ENCODE measurements around the gene LRMDA.

DNA sequence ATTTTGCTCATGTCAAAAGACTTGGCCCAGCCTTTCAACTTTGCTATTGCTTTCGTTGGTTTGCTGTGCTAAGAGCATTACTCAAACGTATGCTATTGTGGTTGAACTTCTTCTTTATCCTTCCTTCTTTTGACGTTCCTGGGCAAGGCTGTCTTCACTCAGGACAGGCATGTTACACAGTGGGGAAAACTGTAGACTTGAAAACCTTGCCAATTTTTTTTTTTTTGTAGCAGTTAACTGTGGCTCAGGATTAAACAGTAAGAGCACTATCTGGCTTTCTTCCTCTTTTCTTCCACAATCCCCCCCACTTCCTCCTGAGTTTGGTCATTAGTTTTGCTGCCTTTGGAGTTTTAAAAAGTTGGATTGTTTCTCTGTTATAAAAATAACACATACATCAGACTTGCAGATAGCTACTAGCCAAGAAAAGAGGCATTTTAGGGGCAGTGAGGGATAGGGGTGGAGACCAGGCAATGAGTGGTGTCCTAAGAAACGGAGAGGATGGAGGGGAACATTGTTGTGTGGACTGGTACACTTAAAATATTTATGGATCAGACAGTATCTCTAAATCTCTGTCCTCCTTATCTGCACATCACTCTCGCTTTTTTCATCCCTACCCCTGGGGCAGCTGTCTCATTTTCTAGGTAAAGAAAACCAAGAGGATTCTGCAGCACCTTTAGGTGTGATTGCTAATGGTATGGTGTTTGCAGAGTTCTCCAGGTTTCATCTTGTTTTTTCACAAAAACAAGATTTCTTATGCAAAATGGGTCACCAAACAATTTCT is 181.7 kb downstream of the LRMDA start:
- TF ChIP-seq POLR2A (IDR thresholded peaks at IDR 0.05; ENCODE audit: low read depth, low read length) = no peak
- TF ChIP-seq, protein P1, sequence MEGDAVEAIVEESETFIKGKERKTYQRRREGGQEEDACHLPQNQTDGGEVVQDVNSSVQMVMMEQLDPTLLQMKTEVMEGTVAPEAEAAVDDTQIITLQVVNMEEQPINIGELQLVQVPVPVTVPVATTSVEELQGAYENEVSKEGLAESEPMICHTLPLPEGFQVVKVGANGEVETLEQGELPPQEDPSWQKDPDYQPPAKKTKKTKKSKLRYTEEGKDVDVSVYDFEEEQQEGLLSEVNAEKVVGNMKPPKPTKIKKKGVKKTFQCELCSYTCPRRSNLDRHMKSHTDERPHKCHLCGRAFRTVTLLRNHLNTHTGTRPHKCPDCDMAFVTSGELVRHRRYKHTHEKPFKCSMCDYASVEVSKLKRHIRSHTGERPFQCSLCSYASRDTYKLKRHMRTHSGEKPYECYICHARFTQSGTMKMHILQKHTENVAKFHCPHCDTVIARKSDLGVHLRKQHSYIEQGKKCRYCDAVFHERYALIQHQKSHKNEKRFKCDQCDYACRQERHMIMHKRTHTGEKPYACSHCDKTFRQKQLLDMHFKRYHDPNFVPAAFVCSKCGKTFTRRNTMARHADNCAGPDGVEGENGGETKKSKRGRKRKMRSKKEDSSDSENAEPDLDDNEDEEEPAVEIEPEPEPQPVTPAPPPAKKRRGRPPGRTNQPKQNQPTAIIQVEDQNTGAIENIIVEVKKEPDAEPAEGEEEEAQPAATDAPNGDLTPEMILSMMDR (conservative IDR thresholded peaks at IDR 0.05; ENCODE audit: low read depth, low read length) = no peak
- no peak for TF ChIP-seq CEBPB (IDR thresholded peaks at IDR 0.05; ENCODE audit: low read depth, low read length)
- no peak for TF ChIP-seq FOS (IDR thresholded peaks at IDR 0.05; ENCODE audit: low read depth, low read length)
- no peak for TF ChIP-seq RAD21 (IDR thresholded peaks at IDR 0.05; ENCODE audit: low read length)
- no peak for TF ChIP-seq BHLHE40 (IDR thresholded peaks at IDR 0.05; ENCODE audit: low read depth, low read length)

Measured in IMR-90 (cell line).